Fibroblast of mammary gland (primary cell): Measurements from ENCODE around the gene IRF4.
A peak's percentile ranks its signal among the peaks of the same experiment; 100 is the strongest.

Experiments used
- DNase-seq: peaks from one replicate; pipeline ENCODE4 v3.0.0-alpha.2; 2010; ENCODE audit warnings: low read depth
- H3K4me3 ChIP-seq: 2 replicates; pipeline ENCODE4 v1.5.1; 2011; ENCODE audit warnings: low read depth, mild to moderate bottlenecking, low read length, moderate library complexity; ENCODE audit not compliant: control insufficient read depth
- TF ChIP-seq, protein P1 (sequence below): conservative IDR thresholded peaks from 2 replicates; pipeline ENCODE4 v1.5.1; 2011; ENCODE audit warnings: low read depth, low read length, inconsistent platforms; ENCODE audit not compliant: control insufficient read depth, insufficient read depth

Gene IRF4

DNA sequence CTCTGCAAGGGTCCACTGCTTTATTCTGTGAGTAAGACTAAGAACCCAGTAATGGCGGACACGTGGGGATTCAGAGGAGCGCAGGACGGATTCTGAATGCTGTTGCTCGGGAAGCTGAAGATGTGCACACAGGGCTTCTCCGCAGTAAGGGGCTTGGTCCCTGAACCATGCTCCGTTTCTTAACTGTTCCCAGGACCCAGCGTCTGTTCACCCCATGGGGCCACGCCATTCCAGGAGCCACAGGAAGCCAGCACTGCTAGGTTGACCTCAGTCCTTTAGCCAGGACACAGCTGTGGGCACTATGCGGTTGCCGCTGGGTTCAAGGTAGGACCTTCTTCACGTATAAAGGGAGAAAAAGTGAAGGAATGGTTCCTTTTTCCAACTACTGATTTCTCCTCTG lies 59.8 kb downstream of the IRF4 start:
- no peak overlapping the region for H3K4me3 ChIP-seq
- DNase-seq = no peak
- TF ChIP-seq, protein P1, sequence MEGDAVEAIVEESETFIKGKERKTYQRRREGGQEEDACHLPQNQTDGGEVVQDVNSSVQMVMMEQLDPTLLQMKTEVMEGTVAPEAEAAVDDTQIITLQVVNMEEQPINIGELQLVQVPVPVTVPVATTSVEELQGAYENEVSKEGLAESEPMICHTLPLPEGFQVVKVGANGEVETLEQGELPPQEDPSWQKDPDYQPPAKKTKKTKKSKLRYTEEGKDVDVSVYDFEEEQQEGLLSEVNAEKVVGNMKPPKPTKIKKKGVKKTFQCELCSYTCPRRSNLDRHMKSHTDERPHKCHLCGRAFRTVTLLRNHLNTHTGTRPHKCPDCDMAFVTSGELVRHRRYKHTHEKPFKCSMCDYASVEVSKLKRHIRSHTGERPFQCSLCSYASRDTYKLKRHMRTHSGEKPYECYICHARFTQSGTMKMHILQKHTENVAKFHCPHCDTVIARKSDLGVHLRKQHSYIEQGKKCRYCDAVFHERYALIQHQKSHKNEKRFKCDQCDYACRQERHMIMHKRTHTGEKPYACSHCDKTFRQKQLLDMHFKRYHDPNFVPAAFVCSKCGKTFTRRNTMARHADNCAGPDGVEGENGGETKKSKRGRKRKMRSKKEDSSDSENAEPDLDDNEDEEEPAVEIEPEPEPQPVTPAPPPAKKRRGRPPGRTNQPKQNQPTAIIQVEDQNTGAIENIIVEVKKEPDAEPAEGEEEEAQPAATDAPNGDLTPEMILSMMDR = no peak

DNA sequence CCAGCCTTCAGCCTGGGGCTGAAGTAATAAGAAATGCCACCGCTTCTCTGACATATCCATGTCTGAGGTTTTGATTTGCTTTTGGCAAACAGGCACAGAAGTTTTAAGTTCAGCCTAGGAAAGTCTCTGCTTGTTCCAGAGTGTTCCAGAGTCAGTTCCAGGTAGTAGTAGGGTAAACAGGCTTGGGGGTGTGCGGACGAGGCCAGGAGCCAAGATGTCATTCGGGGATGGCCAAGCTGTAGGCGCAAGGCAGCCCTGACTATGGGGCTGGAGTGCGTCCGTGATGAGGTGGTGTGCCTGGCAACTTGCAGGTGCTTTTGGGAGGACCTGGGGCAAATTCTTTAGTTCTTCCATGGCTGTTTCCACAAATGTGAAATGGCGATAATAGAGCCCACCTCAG lies 60.3 kb downstream of the IRF4 start:
- no peak overlapping the region for H3K4me3 ChIP-seq
- TF ChIP-seq, protein P1 = no peak
- DNase-seq = no peak

DNA sequence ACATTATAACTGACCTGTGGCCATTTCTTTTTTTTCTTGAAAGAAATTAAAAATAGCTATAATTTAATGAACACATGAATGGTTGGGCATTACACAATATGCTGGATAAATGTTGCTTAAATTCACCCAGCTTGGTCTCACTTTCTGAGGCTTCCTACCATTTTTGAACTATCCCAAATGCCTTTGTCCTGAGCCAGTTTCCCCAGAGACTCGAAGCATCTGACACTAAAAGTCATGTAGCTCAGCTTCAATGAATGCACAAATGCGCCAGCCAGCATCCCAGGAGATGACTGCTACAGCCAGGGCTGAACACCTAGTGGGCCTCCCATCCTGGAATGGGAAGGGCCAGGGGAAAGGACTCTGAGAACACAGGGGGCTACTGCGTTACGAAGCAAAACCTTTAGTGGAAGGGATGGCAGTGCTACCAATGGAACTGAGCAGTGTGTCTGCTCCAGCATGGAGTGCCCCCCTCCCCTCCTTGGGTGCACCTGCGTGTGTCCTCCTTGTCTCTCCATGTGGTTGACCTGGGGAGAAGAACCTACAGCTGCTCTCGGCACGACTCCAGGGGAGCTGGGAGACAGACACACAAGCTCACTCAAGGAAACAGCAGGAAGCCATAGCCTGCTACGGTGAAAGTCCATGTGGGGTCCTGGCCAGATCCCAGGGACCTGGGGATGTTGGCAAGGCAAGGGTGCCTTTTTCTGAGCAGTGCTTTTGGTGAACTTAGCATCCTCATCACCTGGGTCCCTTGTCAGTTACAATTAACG lies 60.9 kb downstream of the IRF4 start:
- H3K4me3 ChIP-seq = no peak overlapping the region
- peak; percentile 81 for DNase-seq
- TF ChIP-seq, protein P1 = no peak

DNA sequence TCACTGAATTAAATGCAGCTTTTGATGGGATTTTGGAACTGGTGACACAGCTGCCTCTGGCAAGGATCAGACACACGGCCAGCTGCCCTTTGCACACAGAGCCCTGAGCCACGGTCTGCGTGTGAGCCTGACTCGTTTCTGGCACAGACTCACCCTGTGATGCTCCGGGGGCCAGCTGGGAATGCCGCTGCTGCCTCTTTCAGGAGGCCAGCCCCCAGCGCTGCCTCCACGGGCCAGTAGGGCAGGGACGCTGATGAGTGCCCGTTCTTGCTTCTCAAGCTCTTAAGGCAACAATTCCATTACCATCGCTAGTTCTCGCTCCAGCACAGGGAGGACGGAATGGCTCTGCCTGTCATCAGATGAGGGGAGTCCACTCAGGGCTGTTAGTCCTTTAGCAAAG lies 61.6 kb downstream of the IRF4 start:
- TF ChIP-seq, protein P1 = no peak
- H3K4me3 ChIP-seq = no peak overlapping the region
- DNase-seq = peak; percentile 92

DNA sequence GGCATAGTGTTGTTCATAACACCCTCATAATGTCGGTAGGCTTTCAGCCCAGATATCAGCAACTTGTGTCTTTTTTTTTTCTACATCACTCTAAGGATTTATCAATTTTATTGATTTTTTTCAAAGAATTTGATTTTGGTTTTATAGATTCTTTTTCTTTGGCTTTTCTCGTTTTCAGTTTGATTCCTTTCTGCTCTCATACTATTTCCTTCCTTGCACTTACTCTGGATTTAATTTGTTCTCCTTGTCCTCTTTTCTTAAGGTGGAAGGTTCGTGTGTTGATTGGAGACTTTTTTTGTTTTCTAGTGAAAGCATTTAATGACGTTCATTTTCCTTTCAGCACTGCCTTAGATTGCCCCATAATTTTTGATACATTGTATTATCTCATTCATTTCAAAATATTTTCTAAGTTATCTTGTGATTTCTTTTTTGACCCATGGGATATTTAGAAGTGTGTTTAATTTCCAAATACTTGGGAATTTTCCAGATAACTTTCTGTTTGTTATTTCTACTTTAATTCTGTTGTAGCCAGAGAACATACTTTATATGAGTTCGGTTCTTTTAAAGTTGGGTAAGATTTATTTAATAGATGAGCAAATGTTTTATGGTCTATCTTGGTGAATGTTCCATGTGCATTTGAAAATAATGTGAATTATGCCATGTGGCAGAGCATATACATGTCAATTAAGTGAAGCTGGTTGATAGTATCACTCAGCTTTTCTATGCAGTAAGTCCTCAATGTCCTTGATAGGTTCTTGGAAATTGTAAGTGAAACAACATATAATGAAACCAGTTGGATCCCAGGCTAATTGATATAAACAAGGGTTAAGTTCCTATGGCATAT lies 62.8 kb downstream of the IRF4 start:
- no peak overlapping the region for H3K4me3 ChIP-seq
- peak; percentile 55 for DNase-seq
- TF ChIP-seq, protein P1 = no peak

DNA sequence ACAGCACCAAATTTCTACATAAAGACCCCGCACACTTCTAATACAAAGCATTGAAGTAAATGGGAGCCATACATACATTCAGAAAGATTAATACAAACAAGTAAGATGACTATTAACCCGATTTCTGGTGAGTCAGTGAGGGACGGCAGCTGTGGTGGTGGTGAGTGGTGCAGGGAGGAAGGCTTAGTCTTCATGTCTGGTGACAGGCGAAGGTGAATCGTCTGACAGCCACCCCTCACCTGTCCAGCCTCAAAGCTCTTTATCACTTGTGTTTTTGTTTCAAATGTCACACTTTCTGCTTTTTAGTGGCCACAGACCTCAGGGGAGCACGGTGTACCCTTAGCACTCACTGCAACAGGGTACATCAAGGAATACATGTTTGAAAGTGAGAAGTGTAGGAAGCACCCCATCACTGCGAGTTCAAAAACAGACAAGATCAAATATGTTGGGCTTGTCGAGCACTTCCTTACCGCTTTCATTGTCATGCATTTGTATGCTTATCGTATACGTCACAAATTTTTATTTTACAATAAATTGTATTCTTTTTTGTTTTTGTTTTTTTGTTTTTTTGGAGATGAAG lies 63.5 kb downstream of the IRF4 start:
- DNase-seq = peak; percentile 39
- TF ChIP-seq, protein P1 = no peak
- H3K4me3 ChIP-seq = no peak overlapping the region
